ENCODE data around the gene SMC5. TPM values are rescaled to one million over a fixed set of nuclear protein-coding genes. Genes with fewer than 3 reads are reported as not detected.

Gene SMC5
- total and polyA plus RNA-seq, 4 donors = 5.6 to 70.8 (median 10.3) TPM

GRCh38 chr9:70304810-70305209 lies 46.0 kb downstream of the SMC5 start:
- Histone ChIP-seq H3K27me3 (ENCODE audit: control insufficient read depth in 4 of 4, insufficient read depth in 4 of 4, low read length in 3 of 4) (no peaks in the 10 kb centered on the region), H3K4me1 (ENCODE audit: control insufficient read depth in 4 of 4, insufficient read depth in 4 of 4, low read length in 3 of 4) (peaks cover 0 to 2% (median 0%) of the 10 kb centered on the region in 4 donors), H3K27ac (ENCODE audit: low read depth in 1 of 2, low read length in 2 of 2) (no peak overlapping the region), H3K9me3 (ENCODE audit: control insufficient read depth in 4 of 4, low read length in 3 of 4) (no peaks in the 10 kb centered on the region), H3K36me3 (ENCODE audit: control insufficient read depth in 4 of 4, insufficient read depth in 3 of 4, low read depth in 1 of 4, low read length in 3 of 4) (peaks cover 3 to 28% (median 22%) of the 10 kb centered on the region in 4 donors), H3K9ac (ENCODE audit: low read depth in 1 of 2, low read length in 2 of 2) (no peak overlapping the region), H3K4me3 (ENCODE audit: low read depth in 1 of 3, low read length in 3 of 3) (no peak overlapping the region)
- TF ChIP-seq JUND (IDR thresholded peaks at IDR 0.05) = no peak
- TF ChIP-seq TAF1 (conservative IDR thresholded peaks at IDR 0.05) = no peak
- DNase-seq (ENCODE audit: low spot score) = no peak

- no peak overlapping the region for H3K27ac ChIP-seq (ENCODE audit: low read depth in 1 of 2, low read length in 2 of 2)
- H3K9ac ChIP-seq (ENCODE audit: low read depth in 1 of 2, low read length in 2 of 2) = no peak overlapping the region
- 97% methylated on average over 3 of the region's 3 CpGs for WGBS
- no peaks in the 10 kb centered on the region for H3K9me3 ChIP-seq (ENCODE audit: control insufficient read depth in 4 of 4, low read length in 3 of 4)
- no peak for DNase-seq (ENCODE audit: low spot score)
- no peaks in the 10 kb centered on the region for H3K27me3 ChIP-seq (ENCODE audit: control insufficient read depth in 4 of 4, insufficient read depth in 4 of 4, low read length in 3 of 4)
- no peaks in the 10 kb centered on the region for H3K4me1 ChIP-seq (ENCODE audit: control insufficient read depth in 4 of 4, insufficient read depth in 4 of 4, low read length in 3 of 4)
- no peak for TF ChIP-seq GABPA (IDR thresholded peaks at IDR 0.05 in 1 of 2, conservative IDR thresholded peaks at IDR 0.05 in 1 of 2)
- TF ChIP-seq EGR1 (IDR thresholded peaks at IDR 0.05; ENCODE audit: low read depth in 2 of 2) = no peak
- TF ChIP-seq TAF1 (conservative IDR thresholded peaks at IDR 0.05) = no peak
- TF ChIP-seq REST (IDR thresholded peaks at IDR 0.05) = no peak
- TF ChIP-seq HNF4A (conservative IDR thresholded peaks at IDR 0.05) = no peak
- TF ChIP-seq YY1 (IDR thresholded peaks at IDR 0.05) = no peak
- no peak for TF ChIP-seq MAX (IDR thresholded peaks at IDR 0.05)
- TF ChIP-seq FOXA1 (IDR thresholded peaks at IDR 0.05) = no peak
- TF ChIP-seq CTCF (IDR thresholded peaks at IDR 0.05; ENCODE audit: low read depth, low read length, missing input control) = no peak
- no peak for TF ChIP-seq ATF3 (IDR thresholded peaks at IDR 0.05)
- TF ChIP-seq JUND (IDR thresholded peaks at IDR 0.05) = no peak
- no peak for TF ChIP-seq RXRA (IDR thresholded peaks at IDR 0.05)
- TF ChIP-seq ZBTB33 (IDR thresholded peaks at IDR 0.05) = no peak
- no peak for TF ChIP-seq RAD21 (IDR thresholded peaks at IDR 0.05)
- H3K36me3 ChIP-seq (ENCODE audit: control insufficient read depth in 4 of 4, insufficient read depth in 3 of 4, low read depth in 1 of 4, low read length in 3 of 4) = peaks cover 5 to 24% (median 22%) of the 10 kb centered on the region in 4 donors
- H3K4me3 ChIP-seq (ENCODE audit: low read depth in 1 of 3, low read length in 3 of 3) = no peak overlapping the region
Measured at GRCh38 chr9:70315389-70315788, 56.6 kb downstream of the SMC5 start.

Measured in liver (tissue), 9 donors.